H1 (cell line): ENCODE measurements around the gene SDSL.

ENCODE experiments used
- NRF1 ChIP-seq: IDR thresholded peaks from 2 replicates; pipeline ENCODE4 v1.6.1; 2011; ENCODE audit warnings: mild to moderate bottlenecking, low read depth, low read length, improper control_type of control experiment
- POLR2A ChIP-seq, 2 experiments: IDR thresholded peaks; 1 replicate in 1 of 2; 2 replicates in 1 of 2; pipeline ENCODE4 v1.6.1; 2011; ENCODE audit warnings: low read depth in 2 of 2, low read length in 2 of 2, mild to moderate bottlenecking in 2 of 2; ENCODE audit errors: control extremely low read depth in 1 of 2
- TF ChIP-seq, protein P1 (sequence below), 3 experiments: IDR thresholded peaks; 1 replicate in 2 of 3; 2 replicates in 1 of 3; pipeline versions ENCODE4 v1.5.1 to v1.6.1; 2011; ENCODE audit warnings: low read length in 3 of 3, mild to moderate bottlenecking in 3 of 3, inconsistent platforms in 2 of 3, low read depth in 1 of 3, moderate library complexity in 1 of 3; ENCODE audit not compliant: insufficient read depth in 1 of 3; ENCODE audit errors: control extremely low read depth in 1 of 3

- TF ChIP-seq, protein P1, sequence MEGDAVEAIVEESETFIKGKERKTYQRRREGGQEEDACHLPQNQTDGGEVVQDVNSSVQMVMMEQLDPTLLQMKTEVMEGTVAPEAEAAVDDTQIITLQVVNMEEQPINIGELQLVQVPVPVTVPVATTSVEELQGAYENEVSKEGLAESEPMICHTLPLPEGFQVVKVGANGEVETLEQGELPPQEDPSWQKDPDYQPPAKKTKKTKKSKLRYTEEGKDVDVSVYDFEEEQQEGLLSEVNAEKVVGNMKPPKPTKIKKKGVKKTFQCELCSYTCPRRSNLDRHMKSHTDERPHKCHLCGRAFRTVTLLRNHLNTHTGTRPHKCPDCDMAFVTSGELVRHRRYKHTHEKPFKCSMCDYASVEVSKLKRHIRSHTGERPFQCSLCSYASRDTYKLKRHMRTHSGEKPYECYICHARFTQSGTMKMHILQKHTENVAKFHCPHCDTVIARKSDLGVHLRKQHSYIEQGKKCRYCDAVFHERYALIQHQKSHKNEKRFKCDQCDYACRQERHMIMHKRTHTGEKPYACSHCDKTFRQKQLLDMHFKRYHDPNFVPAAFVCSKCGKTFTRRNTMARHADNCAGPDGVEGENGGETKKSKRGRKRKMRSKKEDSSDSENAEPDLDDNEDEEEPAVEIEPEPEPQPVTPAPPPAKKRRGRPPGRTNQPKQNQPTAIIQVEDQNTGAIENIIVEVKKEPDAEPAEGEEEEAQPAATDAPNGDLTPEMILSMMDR (IDR thresholded peaks at IDR 0.05; ENCODE audit: control extremely low read depth in 1 of 3, insufficient read depth in 1 of 3, low read depth in 1 of 3, low read length in 3 of 3) = no peak
- TF ChIP-seq NRF1 (no peak), POLR2A (IDR thresholded peaks at IDR 0.05; ENCODE audit: control extremely low read depth in 1 of 2, low read depth in 2 of 2, low read length in 2 of 2) (no peak)
These were observed 36.8 kb upstream of the SDSL start for GRCh38 chr12:113385282-113385882.
